HG02840 (cell line): ENCODE measurements around the gene PGM1.

Experiments used
- ATAC-seq: cut with Tn5 transposase; IDR thresholded peaks from one replicate; pipeline ENCODE4 v1.9.1; 2021; ENCODE audit warnings: mild to moderate bottlenecking, moderate library complexity, moderate number of reproducible peaks; ENCODE audit not compliant: unreplicated experiment, low FRiP score

Gene PGM1

DNA sequence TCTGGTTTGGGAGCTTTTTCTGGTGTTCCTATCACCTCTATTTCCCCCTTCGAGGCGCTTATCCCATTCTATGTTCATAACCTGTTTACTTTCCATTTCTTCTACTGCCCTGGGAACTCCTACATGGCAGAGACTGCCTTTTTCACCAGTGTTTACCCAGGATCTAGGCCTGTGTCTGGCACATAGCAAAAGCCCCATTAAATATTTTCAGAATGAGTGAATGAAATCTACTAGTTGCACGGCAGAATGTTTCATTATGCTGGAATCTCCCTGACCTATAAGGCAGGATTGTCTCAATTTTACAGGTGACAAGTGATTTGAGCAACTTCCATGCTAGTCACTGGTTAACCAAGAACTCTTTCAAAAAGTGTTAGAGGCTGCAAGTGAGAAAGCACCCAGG lies 70.1 kb downstream of the PGM1 start:
- ATAC-seq: no peak

DNA sequence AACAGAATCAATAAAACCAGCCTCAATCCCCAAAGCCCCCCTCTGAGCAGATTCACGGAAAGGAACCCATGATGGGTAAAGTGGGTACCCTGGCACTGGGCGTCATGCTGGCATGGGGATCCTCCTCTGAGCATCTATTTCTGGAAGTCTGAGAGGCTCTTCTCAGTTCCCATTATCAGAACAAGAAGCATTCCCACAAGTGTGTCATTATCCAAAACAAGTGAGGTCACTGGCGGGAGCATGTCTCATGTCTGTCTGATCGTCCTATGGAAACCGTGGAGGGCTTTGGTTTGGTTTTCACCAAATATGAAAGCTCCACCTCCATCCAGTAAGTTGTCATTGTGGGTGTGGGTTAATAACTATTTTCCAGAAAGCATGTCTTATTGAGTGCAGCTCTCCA lies 70.7 kb downstream of the PGM1 start:
- no peak for ATAC-seq

DNA sequence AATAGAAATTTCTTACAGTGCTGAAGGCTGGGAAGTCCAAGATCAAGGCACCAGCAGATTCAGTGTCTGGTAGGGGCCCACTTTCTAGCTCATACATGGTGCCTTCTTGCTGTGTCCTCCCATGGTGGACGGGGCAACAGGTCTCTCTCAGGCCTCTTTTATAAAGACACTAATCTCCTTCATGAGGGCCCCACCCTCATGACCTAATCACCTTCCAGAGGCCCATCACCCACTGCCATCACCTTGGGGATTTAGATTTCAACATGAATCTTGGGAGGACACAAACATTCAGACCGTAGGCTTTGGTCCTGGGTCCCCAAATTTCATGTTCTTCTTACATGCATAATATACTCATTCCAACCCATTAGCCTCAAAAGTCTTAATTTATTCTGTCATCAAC lies 71.5 kb downstream of the PGM1 start:
- no peak for ATAC-seq

DNA sequence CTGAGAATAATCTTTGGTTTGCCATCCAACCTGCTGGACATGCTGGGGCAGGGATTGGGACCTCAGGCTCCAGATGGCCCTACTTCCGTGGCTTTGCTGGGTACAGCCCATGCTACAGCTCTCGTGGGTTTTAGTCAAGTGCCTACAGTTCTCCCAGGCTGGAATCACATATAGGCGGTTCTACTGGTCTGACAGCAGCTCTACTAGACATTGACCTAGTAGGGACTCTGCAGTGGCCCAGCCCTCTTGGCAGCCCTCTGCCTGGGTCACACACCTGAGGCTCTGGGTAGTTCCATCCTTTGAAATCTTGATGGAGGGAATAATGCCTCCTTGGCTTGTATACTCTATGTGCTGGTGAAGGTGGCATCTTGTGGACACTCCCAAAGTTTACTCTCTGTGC lies 72.2 kb downstream of the PGM1 start:
- ATAC-seq: no peak

DNA sequence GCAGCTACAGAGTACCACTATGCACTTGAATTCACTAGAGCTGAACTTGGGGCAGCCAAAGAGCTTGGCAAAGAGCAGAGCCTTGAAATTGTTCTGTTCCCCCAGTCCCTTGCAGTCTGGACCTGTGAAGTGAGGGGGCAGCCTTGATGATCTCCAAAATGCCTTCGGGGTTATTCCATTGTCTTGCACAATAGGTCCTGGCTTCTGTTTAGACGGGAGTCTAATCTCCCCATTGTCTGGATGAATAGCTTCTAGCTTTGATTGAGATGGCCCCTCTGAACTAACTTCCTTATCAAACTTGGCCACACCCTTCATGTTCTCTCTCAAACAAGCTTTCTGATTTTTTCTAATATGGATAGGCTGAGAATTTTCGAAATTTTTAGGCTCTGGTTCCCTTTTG lies 72.6 kb downstream of the PGM1 start:
- ATAC-seq: no peak

DNA sequence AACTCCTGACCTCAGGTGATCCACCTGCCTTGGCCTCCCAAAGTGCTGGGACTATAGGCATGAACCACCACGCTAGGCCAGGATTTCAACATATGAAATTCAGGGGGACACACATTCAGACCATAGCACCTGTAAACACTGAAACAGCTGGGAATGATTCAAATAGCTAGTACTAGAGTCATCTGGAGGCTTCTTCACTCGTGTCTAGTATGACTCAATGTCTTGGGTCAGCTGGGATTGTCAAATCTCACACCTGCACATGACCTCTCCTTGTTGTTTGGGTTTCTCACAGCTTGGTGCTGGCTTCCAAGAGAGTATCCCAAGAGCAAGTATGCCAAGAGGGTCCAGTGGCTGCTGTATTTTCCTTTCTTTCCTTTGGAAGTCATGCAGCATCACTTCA lies 75.1 kb downstream of the PGM1 start:
- ATAC-seq: no peak

DNA sequence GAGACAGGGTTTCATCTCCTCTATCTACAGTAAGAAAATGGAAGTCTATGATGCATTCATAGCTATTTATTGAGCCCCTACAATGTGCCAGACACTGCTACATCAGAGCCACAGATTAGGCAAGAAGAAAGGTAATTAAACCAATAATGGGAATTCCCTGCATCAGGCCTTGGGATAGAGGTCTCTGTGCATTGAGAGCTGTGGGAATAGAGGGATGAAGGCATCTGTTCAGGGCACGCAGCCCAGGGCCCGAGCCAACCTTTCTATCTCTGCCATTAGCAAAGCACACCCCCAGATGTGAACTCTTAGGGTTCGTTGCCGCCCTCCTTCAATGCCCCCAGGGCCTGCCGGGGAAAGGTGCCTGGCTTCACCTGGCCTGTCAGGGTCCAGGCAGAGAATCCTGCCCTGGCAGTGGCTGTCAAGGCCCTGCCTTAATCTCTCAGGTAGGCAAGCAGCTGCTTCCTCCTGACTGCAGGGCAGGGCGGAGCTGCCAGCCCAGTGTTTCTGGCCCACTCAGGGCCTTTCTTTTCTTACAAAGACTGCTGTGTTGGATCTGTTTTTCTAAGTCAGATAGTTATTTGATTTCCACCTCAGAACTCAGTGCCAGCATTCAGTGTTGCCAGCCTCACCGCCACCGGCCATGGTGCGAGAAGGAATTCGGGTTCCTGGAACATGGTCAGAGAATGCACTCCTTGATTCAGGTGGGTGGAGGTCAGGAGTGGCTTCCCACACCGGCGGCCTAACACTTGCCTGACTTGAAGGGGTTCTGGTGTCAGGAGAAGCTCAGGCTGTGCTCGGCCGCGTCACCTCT lies 76.1 kb downstream of the PGM1 start:
- no peak for ATAC-seq

DNA sequence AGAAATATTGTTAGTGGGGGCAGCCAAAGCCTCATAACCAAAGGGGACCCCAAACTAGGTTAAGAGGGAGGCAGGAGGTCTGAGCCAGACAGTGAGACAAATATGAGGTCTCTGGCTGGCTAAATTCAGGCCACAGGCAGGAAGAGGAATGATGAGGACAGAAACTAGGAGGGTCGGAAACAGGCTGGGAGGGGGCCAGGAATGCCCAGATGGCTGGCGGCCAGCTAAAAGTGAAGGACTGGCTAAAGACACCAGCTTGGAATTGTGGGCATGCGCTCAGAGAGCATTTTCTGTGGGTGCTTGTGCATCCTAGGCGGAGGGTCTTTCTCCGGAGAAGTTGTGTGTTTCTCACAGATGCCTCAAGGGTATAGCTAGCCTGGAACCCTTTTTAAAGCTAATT lies 77.0 kb downstream of the PGM1 start:
- ATAC-seq: no peak

DNA sequence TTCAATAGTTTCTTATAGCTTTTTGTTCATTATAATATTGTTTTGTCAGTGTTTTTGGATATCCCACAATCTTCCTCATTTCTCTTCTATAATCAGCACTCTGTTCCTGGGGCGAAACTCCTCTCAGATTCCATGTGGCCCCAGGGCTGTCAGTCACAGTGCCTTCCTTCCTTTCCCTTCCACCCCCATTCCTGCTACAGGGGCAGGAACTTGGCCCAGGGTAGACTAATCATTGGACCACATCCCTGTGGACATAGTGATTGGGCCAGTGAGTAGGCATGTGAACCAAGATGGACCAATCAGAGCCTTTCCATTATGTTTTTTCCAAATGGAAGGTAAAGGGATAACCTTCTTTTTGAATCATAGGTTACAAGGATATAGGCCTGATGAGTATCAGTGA lies 78.3 kb downstream of the PGM1 start:
- no peak for ATAC-seq

DNA sequence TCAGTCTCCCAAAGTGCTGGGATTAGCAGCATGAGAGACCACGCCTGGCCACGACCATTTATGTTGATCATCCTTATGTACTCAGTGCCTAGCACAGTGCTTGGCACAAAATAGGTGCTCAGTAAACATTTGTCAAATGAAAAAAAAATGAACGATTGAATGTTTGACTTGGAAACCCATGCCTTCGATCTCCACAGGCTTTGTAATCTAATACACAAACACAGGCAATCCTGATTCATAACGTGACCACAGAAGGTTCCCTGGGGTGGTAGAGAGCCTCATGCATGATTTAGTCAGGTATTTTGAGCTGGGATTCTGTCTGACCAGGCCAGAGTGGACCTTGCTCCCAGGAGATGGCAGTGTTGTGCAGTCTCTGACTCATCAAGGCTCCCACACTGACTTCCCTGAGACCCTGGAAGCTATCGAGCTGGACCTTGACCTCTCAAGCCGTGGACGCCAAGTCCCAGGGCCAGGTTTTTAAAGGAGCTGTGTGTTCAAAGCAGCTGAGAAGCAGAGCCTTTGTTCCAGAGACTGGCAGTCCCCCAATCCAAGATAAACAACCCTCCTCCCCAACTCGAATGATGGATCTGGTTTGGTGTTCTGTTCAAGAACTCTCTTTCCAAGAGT lies 81.1 kb downstream of the PGM1 start:
- no peak for ATAC-seq

DNA sequence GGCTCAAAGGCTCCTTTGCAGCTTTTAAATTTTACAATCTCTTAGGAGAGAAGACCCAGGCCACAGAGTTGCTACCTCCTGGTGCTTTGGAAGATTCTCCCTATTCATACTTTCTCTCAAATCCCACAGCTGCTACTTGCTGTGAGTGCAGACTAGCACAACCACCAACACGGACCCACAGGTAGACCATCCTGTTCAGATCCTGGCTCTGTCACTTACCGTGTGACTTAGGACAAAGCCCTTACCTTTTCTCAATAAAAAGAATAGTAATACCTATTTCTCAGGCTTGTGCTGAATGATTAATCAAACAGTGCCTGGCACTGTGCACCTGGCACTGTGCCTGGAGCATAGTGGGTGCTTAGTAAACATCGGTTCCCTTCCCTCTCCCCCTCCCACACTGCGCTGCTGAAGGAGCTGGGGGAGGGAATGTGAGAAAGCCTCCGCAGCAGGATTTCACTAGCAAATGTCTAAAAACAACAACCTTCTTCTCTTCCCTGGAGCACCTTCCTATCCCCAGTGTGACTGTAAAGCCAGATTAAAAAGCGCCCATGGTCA lies 81.7 kb downstream of the PGM1 start:
- ATAC-seq: no peak

DNA sequence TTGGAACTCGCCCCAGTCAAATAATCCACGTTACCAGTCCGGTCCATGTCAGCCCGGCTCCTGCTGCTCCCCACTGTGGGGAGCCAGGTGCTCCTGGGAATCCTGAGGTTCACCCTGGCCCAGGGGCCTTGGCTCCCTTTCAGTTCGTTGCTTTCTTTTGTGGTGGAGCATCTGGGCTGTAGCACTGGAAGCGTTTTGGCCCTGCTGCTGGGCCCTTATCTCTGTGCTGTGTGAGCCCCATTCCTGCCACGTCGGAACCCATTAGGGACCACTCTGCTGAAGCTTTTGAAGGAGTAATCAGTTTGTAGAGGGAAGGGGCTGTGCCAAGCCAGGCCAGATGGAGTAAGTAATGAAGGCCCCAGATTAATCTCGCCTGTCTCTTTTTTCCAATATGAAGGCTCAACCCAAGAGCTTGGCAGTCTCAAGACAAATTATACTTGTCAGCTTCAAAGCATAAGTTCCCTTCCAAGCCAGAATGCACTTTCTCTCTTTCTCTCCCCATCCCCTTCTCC lies 82.3 kb downstream of the PGM1 start:
- ATAC-seq: no peak

DNA sequence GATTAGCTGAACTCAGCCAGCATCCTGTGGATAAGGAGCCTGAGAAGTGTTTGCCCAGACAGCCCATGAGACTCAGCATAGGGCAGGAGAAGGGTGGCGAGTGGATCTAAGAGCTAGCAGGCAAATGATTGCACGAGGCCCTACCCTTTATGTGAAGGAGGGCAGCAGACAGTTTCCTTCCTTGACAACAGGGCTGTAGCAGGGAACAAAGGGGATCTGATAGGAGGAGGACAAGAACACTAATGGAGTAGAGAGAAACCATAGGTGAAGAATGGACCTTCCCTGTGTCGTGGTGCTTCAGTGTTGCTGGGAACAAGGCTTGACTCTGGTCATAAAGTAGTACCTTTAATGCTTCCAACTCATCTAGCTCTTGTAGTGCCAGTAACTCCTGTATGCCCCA lies 84.3 kb downstream of the PGM1 start:
- ATAC-seq: no peak

DNA sequence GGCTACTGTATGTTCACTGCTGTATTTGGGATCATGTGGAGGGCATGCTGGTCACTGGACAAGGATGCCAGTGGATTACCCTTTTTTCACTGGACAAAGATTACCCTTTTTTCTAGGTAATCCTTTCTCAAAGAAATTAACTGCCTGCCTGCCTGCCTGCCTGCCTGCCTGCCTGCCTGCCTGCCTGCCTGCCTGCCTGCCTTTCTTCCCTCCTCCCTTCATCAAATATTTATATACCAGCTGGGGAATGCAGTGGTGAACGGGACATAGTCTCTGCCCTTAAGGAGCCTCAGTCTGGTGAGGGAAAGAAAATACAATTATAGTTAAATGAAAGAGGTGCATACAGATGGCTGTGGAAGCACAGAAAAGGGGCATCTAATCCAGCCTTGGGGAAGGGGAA lies 85.0 kb downstream of the PGM1 start:
- no peak for ATAC-seq

DNA sequence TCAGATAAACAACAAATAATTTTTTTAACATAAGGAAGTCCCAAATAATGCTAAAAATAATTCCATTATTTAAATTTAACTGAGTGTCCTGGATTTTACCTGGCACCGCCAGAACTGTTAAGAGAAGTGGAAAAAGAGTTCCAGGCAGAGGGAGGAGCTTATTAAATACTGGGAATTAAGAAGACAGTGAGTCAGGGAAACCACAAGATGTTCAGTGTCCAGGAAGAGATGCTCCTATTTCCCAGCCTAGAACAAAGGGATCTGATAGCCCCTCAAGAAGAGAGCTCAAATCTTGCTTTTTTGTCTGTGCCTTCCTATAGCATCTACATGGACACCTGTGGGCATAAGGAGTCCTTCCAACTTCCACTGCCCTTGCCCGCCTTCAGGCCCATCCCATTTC lies 85.9 kb downstream of the PGM1 start:
- ATAC-seq: no peak

DNA sequence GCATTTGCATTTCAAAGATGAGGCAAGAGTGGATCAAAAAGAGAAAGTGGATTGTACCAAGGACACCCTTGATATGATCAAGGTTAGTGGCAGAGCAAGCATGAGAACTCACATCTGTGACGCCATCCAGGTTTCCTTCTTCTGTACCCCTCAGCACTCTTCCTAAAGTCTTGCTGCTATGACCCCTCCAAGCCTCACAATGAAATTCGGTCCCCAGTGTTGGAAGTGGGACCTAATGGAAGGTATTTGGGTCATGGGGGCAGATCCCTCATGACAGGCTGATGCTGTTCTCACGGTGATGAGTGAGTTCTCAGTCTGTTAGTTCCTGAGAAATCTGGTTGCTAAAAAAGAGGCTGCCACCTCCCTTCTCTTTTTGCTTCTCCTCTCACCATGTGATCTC lies 86.4 kb downstream of the PGM1 start:
- ATAC-seq: no peak

DNA sequence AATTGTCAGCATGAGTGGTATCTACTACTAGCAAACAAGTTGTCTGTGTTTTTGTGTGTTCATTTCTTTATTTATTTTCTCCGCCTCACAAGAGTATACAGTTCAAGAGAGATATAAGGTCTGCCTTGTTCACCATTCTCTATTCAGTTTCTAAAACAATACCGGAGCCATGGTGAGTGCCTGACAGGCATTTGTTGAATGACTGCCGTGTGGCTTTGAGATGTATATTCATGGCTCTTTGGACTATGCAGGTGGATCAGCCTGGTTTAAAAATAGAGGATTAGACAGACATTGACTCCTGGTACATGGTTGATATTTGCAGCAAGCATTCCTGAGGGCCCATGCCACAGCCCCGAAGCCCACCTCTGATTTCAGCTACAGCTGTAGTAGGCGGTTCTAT lies 89.7 kb downstream of the PGM1 start:
- ATAC-seq: no peak

DNA sequence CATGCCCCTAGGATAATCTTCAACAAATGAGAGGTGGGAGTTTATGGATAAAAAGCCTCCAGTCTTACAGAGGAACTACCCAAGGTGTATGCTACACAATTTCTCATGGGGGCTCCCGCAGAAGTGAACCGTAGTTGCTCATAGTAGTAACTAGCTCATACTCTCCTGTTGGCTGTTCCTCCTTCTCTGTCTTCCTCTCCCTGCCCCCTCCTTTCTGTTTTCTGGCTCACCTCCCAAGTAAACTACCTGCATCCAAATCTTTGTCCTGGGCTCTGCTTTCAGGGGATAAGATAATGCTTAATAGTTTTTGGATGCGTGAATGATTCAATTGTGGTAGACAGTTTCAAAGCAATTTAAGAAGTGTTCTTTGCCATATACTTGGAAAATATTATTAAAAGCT lies 90.5 kb downstream of the PGM1 start:
- ATAC-seq: no peak

DNA sequence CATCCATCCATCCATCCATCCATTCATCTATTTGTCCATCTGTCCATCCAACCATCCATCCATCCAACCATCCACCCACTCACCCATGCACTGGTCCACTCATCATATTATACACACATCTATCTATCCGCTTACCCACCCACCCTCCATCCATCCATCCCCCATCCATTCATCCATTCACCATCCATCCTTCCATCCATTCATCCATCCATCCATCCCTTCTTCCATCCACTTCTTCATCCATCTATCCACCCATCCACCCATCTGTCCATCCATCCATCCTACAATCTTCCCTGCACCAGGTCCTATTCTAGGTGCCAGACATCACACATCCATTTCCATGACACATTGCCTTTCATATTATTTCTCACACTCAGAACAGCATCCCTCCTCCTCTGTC lies 93.5 kb downstream of the PGM1 start:
- ATAC-seq: no peak

DNA sequence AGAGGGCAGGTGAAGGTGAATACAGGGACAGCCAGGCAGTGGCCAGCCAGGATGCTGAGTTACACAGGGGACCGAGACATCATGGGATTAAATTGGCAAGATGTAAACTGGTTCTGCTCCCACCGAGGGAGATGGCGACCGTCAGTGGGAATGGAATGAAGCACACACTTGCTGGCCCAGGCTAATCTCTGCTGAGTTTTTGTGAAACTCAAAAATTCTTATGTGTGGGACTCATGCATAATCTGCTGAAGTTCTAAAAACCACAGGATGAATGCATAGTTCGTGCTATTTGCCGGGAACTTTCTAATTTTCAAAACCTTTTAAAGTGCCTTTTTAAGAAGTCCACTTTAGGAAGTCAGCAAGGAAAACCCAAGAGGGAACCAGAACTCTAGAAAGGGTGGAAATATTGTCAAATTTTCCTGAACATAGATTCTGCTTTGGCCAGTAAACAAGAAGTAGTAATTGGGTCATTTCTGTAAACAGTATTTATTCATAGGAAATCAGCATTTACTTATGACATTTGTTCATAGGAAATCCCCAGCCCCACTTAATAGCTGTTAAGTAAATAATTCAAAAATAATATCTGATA lies 95.2 kb downstream of the PGM1 start:
- ATAC-seq: no peak

DNA sequence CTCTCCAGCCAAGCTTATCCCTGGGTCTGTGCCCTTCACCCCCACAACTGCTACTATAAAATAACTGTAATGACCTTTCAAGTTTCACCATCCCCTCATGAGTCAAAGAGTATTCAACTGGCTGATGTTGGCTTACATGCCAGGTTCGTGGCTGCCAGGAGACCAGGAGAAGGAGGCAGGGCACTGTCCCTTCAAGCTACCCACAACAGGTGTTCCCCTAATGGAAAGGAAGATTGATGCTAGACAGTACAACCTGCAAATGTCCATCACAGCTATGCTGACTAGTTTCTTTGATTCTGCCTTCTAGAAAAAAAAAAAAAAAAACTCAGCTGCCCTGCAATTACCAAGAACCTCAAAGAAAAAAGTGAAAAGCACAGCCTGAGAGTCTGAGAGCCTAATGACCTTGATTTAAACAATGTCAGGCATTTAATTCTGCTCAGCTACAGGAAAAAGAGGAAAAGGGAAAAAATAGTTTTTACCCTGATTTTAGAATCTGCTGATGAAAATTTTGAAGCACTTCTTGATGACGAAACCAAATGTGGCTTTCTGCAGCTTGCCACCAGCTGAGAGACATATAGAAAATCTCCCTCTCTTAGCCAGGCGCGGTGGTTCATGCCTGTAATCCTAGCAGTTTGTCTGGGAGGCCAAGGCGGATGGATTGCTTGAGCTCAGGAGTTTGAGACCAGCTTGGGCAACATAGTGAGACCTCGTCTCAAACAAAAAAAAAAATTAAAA lies 97.9 kb downstream of the PGM1 start:
- no peak for ATAC-seq
